Cardiac fibroblast (primary cell): ENCODE results near the gene SHCBP1.
"Not testable (repeated sequence)": the region's sequence is repeated elsewhere in the genome, so short reads cannot be mapped to it uniquely, and the experiment has no call there.

Source experiments
- DNase-seq, 2 donors: peaks; one replicate each; pipeline versions ENCODE4 v3.0.0 to v3.0.0-alpha.2; 2010; ENCODE audit warnings: low read depth in 2 of 2
- H3K4me3 ChIP-seq, 2 donors: replicated peaks in 1 of 2; 1 replicate in 1 of 2; 2 replicates in 1 of 2; pipeline ENCODE4 v1.5.1; 2011; ENCODE audit warnings: low read depth in 2 of 2, low read length in 2 of 2, mild to moderate bottlenecking in 2 of 2, moderate library complexity in 1 of 2
- CTCF ChIP-seq: IDR thresholded peaks from one replicate; pipeline ENCODE4 v1.5.1; 2011; ENCODE audit warnings: low read depth, mild to moderate bottlenecking, low read length, inconsistent platforms

The SHCBP1 gene

DNA sequence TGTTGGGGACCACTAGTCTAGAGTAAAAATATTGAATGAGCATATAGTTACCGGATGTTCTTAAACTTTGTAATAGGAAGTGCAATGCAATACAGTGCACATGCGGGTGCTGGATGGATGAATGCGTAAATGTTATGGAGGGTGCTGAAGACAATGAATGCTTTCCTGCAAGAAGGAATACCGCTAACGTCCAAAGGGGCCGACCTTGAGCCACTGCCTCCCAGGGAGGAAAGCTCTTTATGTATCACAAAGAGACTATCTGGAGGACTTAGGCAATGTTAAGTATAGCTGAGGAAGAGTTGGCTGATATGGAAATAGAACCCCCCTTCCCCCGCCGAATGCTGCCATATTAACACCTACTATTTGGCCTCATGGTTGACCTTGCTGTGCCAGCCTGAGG, 27.5 kb upstream of the SHCBP1 start:
- DNase-seq: no peak
- no peak for TF ChIP-seq CTCF
- H3K4me3 ChIP-seq: no peak overlapping the region

DNA sequence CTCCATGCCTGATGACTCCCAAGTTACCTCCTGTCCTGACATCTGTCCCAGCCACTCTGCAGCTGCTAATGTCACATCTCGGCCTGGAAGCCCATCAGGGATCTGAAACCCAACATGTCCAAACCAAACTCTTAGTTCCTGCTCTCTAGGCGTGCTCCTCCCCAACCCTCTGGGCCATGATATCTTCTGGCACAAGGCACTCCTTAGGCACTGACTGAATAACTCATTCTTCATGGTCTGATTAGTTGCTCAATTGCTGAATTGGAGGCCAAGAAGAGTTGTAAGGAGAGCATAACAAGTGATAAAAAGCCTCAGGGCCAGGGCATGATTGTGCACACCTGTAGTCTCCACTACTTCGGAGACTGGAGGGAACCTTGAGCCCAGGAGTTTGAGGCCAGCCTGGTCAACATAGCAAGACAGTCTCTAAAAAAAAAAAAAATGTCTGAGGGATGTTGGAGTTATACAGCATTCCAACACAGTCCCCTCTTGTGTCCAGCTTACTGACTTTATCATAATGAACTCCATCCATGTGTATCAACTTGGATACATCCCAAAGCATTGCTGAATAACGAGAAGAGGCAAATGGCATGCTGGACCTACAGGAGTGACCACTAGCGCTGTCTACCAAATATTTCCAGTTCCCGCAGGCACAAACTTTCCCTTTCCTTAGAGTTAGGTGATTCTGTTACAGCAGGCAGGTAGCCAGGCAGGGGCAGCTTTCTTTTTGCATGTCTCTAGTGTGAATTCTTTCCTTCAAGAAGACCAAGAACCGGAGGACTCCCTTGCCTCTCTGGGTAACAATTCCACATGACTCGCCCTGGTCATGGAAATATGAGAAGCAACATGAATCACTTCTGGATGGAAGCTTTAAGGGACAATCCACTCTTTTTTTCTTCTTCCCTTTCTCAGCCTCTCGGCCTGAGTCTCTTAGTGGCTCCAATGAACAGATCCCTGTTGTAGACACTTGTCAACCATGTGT, 18.1 kb upstream of the SHCBP1 start:
- TF ChIP-seq CTCF: no peak
- peak in 1 of 2 donors; percentile 48 for DNase-seq

GRCh38 chr16:46632778-46633733, 11.9 kb upstream of the SHCBP1 start:
- no peak for TF ChIP-seq CTCF
- H3K4me3 ChIP-seq: no peak overlapping the region
- no peak for DNase-seq

More for the DNA sequence above, 18.1 kb upstream of the SHCBP1 start:
- H3K4me3 ChIP-seq: no peak overlapping the region

DNA sequence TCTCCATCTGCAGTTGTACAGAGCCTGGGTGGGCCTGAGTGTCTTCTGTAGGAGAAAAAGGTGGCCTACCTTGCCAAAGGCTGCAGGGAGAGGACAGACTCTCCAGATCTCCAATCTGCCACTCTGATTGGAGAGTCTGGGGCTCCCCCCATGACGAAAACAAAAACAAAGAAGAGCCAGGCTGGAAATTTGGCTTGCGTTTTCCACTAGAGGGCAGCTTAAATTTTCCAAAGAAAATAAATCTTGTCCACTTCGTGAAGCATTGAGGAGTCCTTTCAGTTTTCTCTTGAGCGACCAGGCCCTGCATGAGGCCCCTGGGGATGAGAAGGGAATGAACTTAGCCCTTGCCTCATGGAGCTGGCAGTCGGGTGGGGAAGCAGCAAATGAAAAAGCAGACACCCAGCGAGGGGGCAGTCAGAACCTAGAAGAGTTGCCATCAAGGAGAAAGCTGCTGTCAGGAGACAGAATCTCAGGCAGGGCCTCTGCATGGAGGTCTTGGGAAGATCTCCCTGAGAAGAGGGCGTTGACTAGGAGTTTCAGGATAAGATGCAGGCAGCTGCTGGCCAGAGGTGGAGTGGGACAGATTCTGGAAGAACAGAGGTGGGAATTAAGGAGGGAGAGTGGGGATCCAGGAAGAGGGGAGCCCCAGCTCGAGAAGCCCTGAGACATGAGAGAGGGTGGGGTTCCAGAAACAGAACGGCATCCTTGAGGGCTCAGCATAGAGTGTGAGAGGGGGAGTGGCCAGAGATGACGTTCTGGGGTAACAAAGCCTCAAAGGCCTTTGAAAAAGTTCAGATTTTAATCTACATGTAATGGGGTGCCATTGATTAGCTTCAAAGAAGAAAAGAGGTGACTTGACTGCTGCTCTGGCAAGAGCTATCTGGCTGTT, 8.4 kb upstream of the SHCBP1 start:
- peak overlapping the region in 1 of 2 donors; percentile 18 for H3K4me3 ChIP-seq
- peak; percentile 53 for TF ChIP-seq CTCF
- peak; percentile 75 to 80 for DNase-seq

DNA sequence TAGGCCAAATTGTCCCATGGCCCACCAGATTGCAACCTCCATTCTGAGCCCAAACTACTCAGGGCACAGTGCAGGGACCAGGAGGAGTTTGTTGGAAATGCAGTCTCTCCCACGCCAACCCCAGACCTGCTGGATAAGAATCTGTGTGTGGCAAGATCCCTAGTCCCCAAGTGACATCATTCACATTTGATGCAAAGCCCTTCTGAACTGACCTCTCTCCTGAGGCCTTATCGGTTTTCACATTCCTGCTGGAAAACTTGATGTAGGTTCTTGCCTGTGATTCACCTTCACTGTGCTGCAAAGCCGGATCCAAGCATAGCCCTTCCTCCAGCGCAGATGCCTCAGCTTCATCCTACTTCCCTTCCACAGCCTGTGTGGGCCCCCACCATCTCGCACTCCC, 6.6 kb upstream of the SHCBP1 start:
- no peak for TF ChIP-seq CTCF
- no peak overlapping the region for H3K4me3 ChIP-seq
- no peak for DNase-seq

GRCh38 chr16:46626681-46627080, 5.5 kb upstream of the SHCBP1 start:
- not testable (repeated sequence) for DNase-seq, H3K4me3 ChIP-seq

- not testable (repeated sequence) for DNase-seq, H3K4me3 ChIP-seq
Measured at GRCh38 chr16:46624862-46625261, 3.7 kb upstream of the SHCBP1 start.

- not testable (repeated sequence) for DNase-seq, H3K4me3 ChIP-seq
Measured at GRCh38 chr16:46623707-46624106, 2.5 kb upstream of the SHCBP1 start.

GRCh38 chr16:46623246-46623645, 2.1 kb upstream of the SHCBP1 start:
- not testable (repeated sequence) for H3K4me3 ChIP-seq, DNase-seq
